ENCODE measurements around the gene CRELD1.
A peak's percentile ranks its signal among the peaks of the same experiment; 100 is the strongest.

- TF ChIP-seq CTCF (IDR thresholded peaks at IDR 0.05) (peak; percentile 60 to 77 (median 74)), POLR2A (IDR thresholded peaks at IDR 0.05) (no peak)
Measured at GRCh38 chr3:9932843-9933560, 632 bp upstream of the CRELD1 start.

All from right lobe of liver (tissue), 4 donors.